ENCODE results near the gene NAP1L5.

The NAP1L5 gene

GRCh38 chr4:88722276-88722780 lies 24.7 kb upstream of the NAP1L5 start:
- no peak for DNase-seq (ENCODE audit: low read depth)

DNA sequence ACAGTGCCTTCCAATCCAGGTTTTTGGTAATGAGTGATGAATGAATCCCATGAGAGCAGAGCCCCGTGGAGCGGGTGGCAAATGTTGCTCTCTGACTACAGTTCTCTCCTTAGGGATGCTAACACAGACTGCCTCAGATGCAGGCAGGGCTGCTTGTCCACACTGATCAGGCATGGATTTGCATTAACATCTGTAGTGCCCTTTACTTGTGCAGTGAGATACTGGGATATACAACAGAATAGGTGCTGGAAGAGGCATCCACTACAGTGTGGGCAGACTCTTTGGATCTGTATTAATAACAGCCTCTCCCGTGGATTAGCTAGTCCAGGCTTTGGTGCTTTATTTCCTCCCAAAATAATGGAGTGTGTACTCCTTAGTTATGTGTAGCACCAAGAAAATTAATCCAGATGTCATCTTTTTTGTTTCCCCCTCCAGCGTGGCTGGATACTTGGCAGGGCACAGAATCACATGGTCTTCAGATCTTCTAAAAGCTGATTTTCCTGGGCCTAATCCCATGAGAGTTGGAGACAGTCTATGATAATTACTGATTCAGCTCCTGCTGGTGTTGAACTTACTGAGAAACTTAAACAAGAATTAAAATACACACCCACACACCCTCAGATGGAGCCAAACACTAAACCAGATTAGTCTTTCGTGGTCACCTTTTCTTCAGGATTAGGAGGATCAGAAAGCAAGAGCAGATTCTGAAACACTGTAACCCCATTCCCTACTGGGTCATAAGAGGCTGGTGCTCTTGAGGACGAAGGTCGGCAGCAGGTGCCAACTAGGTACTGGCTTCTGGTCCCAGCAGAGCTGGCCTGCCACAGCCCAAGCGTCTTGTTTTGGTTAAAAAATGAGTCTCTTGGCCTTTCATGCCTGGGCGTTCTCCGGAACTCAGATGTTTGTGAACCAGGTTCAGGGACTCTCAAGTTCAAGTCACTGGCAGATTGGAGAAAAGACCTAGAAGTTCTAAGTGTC lies 23.1 kb upstream of the NAP1L5 start:
- DNase-seq (ENCODE audit: low read depth): no peak

DNA sequence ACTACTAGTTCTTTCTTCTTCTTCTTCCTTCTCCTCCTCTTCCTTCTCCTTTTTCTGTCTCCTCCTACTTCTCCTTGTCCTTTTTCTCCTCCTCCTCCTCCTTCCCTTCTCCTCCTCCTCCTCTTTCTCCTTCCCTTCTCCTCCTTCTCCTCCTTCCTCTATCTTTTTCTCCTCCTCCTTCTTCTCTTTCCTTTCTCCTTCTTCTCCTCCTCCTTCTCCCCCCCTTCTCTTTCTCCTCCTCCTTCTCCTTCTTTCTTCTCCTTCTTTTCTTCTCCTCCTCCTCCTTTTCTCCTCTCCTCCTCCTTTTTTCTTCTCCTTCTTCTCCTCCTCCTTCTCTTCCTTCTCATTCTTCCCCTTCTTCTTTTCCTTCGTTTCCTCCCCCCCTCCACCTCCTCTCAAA lies 21.8 kb upstream of the NAP1L5 start:
- no peak for DNase-seq (ENCODE audit: low read depth)

DNA sequence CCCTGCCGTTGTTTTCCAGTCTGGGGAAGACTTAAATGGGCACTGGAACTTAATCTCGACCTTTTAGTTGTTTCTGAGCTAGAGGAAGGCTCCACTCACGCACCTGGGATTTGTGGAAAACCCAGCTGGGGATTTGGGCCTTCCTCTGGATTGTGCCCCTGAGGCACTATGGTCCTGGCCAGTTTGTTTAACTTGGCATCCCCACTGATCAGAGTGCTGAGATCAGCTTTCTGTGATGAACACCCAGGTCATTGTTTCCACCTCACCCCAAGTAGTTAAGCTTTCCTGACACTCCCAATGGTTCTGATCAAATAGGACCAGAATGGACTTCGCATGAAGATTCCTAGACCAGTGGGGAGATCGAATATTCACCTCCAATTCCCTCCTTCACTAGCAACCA lies 20.5 kb upstream of the NAP1L5 start:
- no peak for DNase-seq (ENCODE audit: low read depth)

- DNase-seq (ENCODE audit: low read depth): no peak
Observed at GRCh38 chr4:88713782-88714181, 16.2 kb upstream of the NAP1L5 start.

- no peak for DNase-seq (ENCODE audit: low read depth)
Observed at GRCh38 chr4:88709989-88710388, 12.4 kb upstream of the NAP1L5 start.

GRCh38 chr4:88706574-88706973 lies 8.9 kb upstream of the NAP1L5 start:
- no peak for DNase-seq (ENCODE audit: low read depth)

GRCh38 chr4:88705805-88706492 lies 8.3 kb upstream of the NAP1L5 start:
- no peak for DNase-seq (ENCODE audit: low read depth)

DNA sequence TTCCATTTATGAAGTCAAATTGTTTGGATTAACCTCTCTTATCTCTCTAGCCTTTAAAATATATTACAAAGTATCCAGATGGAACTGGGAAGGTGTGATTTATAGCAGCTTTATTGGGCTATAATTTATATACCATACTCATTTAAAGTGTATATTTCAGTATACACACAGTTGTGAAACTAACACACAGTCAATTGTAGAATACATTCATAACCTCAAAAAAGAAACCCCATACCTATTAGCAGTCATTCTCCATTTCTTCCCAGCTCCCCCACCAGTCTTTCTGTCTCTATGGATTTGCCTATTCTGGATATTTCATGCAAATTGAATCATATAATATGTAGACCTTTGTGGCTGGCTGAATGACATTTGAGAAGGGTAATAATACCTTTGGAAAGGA lies 7.6 kb upstream of the NAP1L5 start:
- no peak for DNase-seq (ENCODE audit: low read depth)

GRCh38 chr4:88702782-88703181 lies 5.2 kb upstream of the NAP1L5 start:
- DNase-seq (ENCODE audit: low read depth): no peak

GRCh38 chr4:88698519-88698918 lies 890 bp upstream of the NAP1L5 start:
- no peak for DNase-seq (ENCODE audit: low read depth)

GRCh38 chr4:88697141-88697540 lies 488 bp downstream of the NAP1L5 start:
- DNase-seq (ENCODE audit: low read depth): no peak

- no peak for DNase-seq (ENCODE audit: low read depth)
Observed at GRCh38 chr4:88696630-88697029, 999 bp downstream of the NAP1L5 start.

DNA sequence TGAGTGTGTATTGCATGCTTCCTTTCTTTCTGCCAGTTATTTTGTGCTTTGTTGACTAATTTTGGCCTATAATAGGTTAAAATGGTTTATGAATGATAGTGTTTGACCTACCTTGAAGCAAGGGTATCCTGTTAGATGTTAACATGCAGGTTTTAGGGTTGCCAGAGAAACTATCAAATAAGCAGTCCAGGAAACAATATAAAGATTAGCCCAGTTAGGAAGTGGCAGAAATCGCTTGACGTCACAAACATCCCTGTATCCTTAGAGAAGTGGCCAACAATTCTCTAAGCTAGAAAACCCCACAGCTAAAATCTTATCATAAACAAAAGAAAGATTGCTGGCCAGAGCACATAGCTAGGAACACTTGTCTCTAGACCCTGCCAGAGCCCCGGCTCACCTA lies 3.8 kb downstream of the NAP1L5 start:
- no peak for DNase-seq (ENCODE audit: low read depth)

DNA sequence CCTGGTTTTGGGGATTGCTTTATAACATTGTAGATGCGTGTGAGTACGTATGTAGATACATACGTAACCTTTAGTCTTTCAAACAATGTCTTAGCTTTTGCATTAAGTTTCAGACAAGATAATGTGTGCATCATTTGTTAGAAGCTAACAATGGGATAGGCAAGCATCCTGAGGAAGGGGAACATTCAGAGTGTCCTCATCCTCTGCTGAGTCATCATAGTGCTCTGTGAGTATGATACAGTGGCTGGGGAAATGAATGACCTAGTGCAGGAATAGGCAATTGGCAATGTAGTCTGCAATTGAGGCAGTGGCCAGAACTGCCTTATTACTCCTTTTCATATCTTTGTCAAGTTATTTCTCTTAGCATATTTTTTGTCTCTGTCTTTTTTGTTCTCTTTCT lies 7.3 kb downstream of the NAP1L5 start:
- DNase-seq (ENCODE audit: low read depth): no peak

DNA sequence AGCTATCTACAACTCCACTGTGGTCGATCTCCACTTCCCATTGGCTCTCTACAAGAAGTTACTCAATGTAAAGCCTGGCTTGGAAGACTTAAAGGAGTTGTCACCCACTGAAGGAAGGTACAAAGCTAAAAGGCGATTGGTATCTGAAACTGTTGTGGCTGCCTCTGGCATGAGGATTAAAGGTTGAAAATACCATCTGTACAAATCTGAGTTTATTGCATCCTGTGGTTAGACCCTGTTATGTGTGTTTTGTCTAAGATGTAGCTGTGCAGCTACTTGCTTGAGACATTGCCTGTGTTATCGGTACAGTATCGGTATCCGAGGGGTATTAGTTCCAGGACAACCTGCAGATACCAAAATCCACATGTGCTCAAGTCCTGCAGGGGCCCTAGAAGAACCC lies 16.4 kb downstream of the NAP1L5 start:
- DNase-seq (ENCODE audit: low read depth): no peak

GRCh38 chr4:88675543-88675942 lies 22.1 kb downstream of the NAP1L5 start:
- DNase-seq (ENCODE audit: low read depth): no peak

- no peak for DNase-seq (ENCODE audit: low read depth)
Observed at GRCh38 chr4:88674979-88675378, 22.6 kb downstream of the NAP1L5 start.

DNA sequence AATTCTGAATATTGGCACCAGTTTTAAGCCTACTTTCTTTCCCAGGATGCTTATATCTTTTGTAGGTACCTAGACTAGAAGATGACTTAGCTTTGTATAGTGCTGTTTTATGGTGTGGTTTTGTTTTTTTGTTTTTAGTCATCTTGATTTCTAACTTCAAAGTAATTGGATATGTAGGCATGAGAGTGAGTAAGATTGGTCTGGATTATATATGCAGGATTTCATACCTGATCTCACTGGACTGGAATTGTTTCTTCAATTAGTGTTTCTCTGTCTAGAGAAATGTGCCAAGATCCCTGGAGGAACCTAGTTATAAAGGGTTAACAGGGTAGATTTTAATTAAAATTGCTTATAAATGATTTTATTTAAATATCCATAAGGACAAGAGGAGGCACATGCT lies 23.1 kb downstream of the NAP1L5 start:
- no peak for DNase-seq (ENCODE audit: low read depth)

DNA sequence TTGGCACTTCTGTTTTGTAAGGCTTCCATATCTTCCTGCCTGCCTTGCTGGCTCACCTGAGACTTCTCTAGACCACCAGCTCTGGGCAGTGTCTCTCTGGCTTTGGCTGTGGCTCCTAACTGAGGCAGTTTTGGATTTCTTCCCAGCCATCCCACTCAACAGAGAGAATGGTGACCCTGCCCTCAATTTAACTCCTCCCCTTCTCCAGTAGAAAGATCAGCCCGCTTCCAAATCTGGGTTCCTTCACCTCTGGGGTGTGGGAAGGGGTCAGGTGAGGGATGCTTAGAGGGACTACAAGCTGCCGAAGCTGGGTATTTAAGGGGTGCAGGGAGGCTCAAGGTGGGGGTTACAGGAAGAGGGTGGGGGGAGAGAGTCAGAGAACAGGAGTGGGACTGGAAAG lies 23.7 kb downstream of the NAP1L5 start:
- no peak for DNase-seq (ENCODE audit: low read depth)

GRCh38 chr4:88672987-88673386 lies 24.6 kb downstream of the NAP1L5 start:
- no peak for DNase-seq (ENCODE audit: low read depth)

DNA sequence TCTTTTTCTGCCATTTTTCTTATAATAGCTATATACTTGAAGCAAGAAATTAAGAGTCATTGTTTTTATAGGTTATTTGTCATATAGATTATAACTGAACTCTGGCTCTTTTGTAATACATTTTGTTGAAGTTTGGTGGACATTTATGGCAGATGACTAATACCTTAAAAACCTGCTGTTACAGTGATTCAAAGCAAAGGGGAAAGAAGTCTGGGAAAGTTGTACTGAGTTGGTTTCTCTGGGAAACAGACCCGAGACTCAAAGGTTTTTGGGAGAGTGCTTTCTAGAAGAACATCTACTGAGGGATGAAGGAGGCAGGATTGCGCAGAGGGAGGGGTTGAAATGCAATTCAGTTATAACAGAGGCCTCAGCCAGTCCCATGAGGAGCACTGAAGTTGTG lies 35.9 kb downstream of the NAP1L5 start:
- no peak for DNase-seq (ENCODE audit: low read depth)

Data from stimulated activated CD8-positive, alpha-beta memory T cell treated with anti-CD3 and anti-CD28 coated beads, Interleukin-15, amount 100 ng/mL, for 24 hours (primary cell).